ENCODE data around the gene ADAMTS17. TPM values are rescaled to one million over a fixed set of nuclear protein-coding genes. Genes with fewer than 3 reads are reported as not detected.

The ADAMTS17 gene
- total and polyA plus RNA-seq, 2 experiments from 2014 or later = 0.69 to 3.3 TPM

- Histone ChIP-seq H3K27ac (no peak overlapping the region), H3K27me3 (no peaks in the 10 kb centered on the region), H3K4me1 (ENCODE audit: low read depth) (no peaks in the 10 kb centered on the region), H3K9me3 (ENCODE audit: low read depth) (no peaks in the 10 kb centered on the region), H3K4me3 (no peak overlapping the region), H3K36me3 (no peaks in the 10 kb centered on the region)
- DNase-seq (ENCODE audit: low read depth in 1 of 2, low spot score in 1 of 2) = no peak
- TF ChIP-seq CTCF (IDR thresholded peaks at IDR 0.05; ENCODE audit: low read depth, low read length) = no peak
Observed at GRCh38 chr15:99959326-99959725, 382.4 kb downstream of the ADAMTS17 start.

DNA sequence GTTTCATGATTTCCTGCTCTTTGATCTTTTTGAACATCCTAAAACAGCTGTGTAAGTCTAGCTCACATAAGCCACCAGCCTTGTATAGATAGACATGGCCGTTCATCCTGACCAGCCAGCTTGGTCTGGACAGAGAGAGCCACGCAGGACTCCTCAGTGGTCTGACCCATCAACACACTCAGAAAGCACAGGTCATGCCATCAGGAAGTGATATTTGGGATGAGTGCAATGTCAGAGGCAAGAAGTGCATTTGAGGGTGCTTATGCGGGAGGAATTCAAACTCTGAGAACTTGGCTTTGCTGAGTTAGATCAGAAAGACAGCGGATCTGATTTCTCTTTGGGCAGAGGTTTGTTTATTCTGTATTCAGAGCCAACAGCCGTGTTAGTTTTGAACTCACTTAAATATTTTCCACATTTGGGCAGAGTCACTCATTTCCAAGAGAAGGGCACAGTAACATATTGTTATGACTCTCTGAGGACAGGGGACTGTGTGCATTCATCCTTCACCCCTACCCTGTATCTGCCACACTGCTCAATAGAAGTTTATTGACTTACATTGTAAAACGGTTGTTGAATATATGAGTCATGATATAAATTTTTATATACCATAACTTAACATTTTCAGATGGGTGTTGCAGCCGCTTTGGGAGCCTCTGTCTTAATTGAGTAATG lies 383.2 kb downstream of the ADAMTS17 start:
- DNase-seq (ENCODE audit: low read depth in 1 of 2, low spot score in 1 of 2) = no peak

GRCh38 chr15:99957642-99958013 lies 384.1 kb downstream of the ADAMTS17 start:
- Histone ChIP-seq H3K4me1 (ENCODE audit: low read depth) (no peaks in the 10 kb centered on the region), H3K27ac (no peak overlapping the region), H3K4me3 (no peak overlapping the region), H3K36me3 (no peaks in the 10 kb centered on the region), H3K9me3 (ENCODE audit: low read depth) (no peaks in the 10 kb centered on the region), H3K27me3 (no peaks in the 10 kb centered on the region)
- TF ChIP-seq CTCF (IDR thresholded peaks at IDR 0.05; ENCODE audit: low read depth, low read length) = no peak
- no peak for DNase-seq (ENCODE audit: low read depth in 1 of 2, low spot score in 1 of 2)

More for the DNA sequence above, 383.2 kb downstream of the ADAMTS17 start:
- H3K4me3 ChIP-seq = no peak overlapping the region
- H3K27ac ChIP-seq = no peak overlapping the region
- no peaks in the 10 kb centered on the region for H3K27me3 ChIP-seq
- H3K36me3 ChIP-seq = no peaks in the 10 kb centered on the region
- no peak for TF ChIP-seq CTCF (IDR thresholded peaks at IDR 0.05; ENCODE audit: low read depth, low read length)
- no peaks in the 10 kb centered on the region for H3K4me1 ChIP-seq (ENCODE audit: low read depth)
- H3K9me3 ChIP-seq (ENCODE audit: low read depth) = no peaks in the 10 kb centered on the region

DNA sequence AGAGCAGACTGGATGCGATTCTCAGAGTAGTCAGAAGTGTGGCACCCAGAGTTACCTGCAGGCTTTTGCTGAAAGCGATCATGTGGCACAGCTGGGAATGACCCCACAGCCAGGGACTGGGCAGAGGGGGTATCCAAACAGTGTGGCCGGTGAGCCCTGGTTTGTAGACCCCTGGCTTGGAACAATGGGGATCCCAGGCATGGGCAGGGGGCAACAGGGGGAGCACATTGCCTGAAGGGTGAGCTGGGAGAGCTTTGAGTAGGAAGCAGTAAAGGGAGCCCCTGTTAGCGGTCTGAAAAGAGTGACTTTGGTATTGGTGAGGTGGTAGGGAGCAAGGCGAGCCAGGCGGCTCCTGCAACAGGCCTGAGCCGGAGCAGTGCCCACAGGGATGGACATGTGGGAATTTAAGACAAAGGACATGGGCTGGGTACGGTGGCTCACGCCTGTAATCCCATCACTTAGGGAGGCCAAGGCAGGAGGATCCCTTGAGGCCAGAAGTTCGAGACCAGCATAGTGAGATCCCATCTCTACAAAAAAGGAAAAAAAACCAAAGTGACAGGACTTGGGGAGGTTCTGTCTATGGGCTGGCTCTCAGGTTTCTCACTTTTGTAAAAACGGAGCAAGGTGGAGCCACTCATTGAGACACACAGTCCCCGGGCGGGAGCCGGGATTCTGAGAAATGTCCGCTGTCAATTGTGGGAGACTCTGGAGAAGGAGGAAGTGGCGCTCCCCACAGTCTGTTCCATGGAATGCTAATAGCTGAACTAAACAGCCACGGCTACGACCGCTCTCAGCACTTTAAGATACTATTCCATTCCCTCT lies 384.7 kb downstream of the ADAMTS17 start:
- H3K27me3 ChIP-seq = no peaks in the 10 kb centered on the region
- no peaks in the 10 kb centered on the region for H3K9me3 ChIP-seq (ENCODE audit: low read depth)
- TF ChIP-seq CTCF (IDR thresholded peaks at IDR 0.05; ENCODE audit: low read depth, low read length) = no peak
- H3K4me3 ChIP-seq = no peak overlapping the region
- no peak for DNase-seq (ENCODE audit: low read depth in 1 of 2, low spot score in 1 of 2)
- H3K36me3 ChIP-seq = no peaks in the 10 kb centered on the region
- no peaks in the 10 kb centered on the region for H3K4me1 ChIP-seq (ENCODE audit: low read depth)
- H3K27ac ChIP-seq = no peak overlapping the region

GRCh38 chr15:99956022-99956775 lies 385.6 kb downstream of the ADAMTS17 start:
- Histone ChIP-seq H3K4me1 (ENCODE audit: low read depth) (no peaks in the 10 kb centered on the region), H3K36me3 (no peaks in the 10 kb centered on the region), H3K9me3 (ENCODE audit: low read depth) (no peaks in the 10 kb centered on the region), H3K27me3 (no peaks in the 10 kb centered on the region), H3K27ac (no peak overlapping the region), H3K4me3 (no peak overlapping the region)
- no peak for DNase-seq (ENCODE audit: low read depth in 1 of 2, low spot score in 1 of 2)
- no peak for TF ChIP-seq CTCF (IDR thresholded peaks at IDR 0.05; ENCODE audit: low read depth, low read length)
